PFSK-1 (cell line): Measurements from ENCODE around the gene POU6F2.

Experiments used
- FOXP2 ChIP-seq: optimal IDR thresholded peaks from 2 replicates; pipeline ENCODE3; 2011; ENCODE audit warnings: borderline replicate concordance, control low read depth, inconsistent platforms; ENCODE audit not compliant: insufficient read depth; ENCODE audit errors: extremely low read length, extremely low read depth
- POLR2AphosphoS5 ChIP-seq: IDR thresholded peaks from 2 replicates; pipeline ENCODE4 v1.6.1; 2012; ENCODE audit warnings: low read depth, mild to moderate bottlenecking, control low read depth, low read length, moderate library complexity
- REST ChIP-seq, 2 experiments: IDR thresholded peaks; 2 replicates each; pipeline versions ENCODE4 v1.6.1 to v1.8.0; 2011 to 2012; ENCODE audit warnings: low read depth in 2 of 2, low read length in 2 of 2, control low read depth in 1 of 2, inconsistent platforms in 1 of 2, mild to moderate bottlenecking in 1 of 2, moderate library complexity in 1 of 2; ENCODE audit not compliant: insufficient read depth in 1 of 2
- SIN3A ChIP-seq: IDR thresholded peaks from 2 replicates; pipeline ENCODE4 v1.6.1; 2012; ENCODE audit warnings: mild to moderate bottlenecking, low read length, moderate library complexity, borderline replicate concordance; ENCODE audit not compliant: insufficient read depth
- TAF1 ChIP-seq: IDR thresholded peaks from 2 replicates; pipeline ENCODE4 v1.6.1; 2012; ENCODE audit warnings: low read length, control low read depth, borderline replicate concordance; ENCODE audit not compliant: insufficient read depth

- TF ChIP-seq POLR2AphosphoS5 (no peak), REST (IDR thresholded peaks at IDR 0.05; ENCODE audit: insufficient read depth in 1 of 2, low read depth in 2 of 2, low read length in 2 of 2) (no peak), TAF1 (no peak), SIN3A (no peak), FOXP2 (no peak)
Measured at GRCh38 chr7:39083781-39084180, 106.1 kb downstream of the POU6F2 start.
